ENCODE measurements around the gene TEC.
A peak's percentile ranks its signal among the peaks of the same experiment; 100 is the strongest.

The TEC gene

DNA sequence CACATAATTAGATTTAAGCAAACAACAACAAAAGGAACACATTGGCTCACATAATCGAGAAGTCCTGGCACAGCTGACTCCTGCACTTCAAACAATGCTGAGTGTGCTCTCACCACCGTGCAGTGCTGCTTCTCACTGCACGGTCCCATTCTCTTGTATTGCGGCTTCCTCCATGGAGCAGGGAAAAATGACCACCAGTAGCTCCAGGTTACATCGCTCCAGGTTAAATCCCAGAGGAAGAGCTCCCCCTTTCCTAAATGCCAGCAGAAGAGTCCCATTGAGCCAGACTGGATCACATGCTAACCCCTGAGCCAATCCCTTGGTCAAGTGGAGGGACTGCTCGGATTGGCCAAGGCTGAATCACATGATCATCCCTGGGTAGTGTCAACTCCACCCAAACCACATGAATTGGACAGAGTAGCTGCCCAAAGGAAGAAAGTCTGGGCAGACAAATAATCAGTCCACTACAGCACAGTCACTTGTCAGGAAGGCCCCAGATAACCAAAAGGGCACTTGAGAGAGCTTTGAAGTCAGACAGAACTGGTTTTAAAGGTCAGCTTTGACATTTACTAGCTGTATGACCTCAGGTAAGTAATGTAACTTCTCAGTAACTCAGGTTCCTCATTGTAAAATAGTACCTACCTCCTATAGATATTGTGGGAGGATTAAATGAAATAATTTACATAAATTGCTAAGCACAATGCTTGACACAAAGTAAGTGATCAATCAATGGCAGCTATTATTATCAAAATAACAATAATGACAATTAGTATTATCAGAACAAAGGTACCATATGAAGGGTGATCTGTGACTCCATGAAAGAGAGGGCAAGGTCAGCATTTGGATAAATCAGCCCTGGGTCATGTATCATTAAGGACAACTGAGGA, 14.3 kb downstream of the TEC start:
- Histone ChIP-seq H2AFZ (ENCODE audit: low read length) (no peak overlapping the region), H3K79me2 (ENCODE audit: insufficient read depth, low read length) (peaks cover 98% of the 10 kb centered on the region), H4K20me1 (ENCODE audit: insufficient read depth, low read length, poor library complexity, severe bottlenecking) (peaks cover 80% of the 10 kb centered on the region)

DNA sequence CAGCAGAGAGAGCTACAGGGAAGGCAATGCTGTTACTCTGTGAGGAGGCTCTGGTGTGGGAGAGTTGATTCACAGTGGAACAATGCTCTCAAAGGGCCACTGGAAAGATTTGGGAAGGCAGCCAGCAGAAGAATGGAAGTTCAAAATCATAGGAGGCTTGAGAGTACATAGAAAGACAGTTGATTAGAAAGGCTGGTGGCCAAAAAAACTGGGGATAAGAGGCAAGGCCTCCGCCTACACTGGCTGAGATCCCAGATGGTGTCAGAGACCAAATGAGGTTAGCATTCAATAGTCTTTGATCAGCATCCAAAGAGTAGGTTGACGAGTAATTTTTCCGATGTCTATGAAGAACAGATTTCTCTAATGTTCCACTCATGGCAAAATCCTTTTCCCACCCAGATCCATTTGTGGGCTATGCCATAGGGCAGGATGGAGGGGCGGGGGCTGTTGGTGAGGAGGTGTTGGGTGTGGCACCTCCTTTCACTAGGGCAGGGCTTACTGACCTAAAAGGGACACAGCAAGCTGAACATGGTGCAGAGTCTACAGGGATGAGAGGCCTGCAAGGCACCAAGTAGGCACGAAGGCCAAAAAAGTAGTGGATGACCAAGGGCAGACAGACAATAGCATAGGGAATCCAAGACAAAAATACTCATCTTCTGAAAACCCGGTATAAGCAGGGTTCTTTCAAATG, 15.1 kb downstream of the TEC start:
- TF ChIP-seq, protein P1, sequence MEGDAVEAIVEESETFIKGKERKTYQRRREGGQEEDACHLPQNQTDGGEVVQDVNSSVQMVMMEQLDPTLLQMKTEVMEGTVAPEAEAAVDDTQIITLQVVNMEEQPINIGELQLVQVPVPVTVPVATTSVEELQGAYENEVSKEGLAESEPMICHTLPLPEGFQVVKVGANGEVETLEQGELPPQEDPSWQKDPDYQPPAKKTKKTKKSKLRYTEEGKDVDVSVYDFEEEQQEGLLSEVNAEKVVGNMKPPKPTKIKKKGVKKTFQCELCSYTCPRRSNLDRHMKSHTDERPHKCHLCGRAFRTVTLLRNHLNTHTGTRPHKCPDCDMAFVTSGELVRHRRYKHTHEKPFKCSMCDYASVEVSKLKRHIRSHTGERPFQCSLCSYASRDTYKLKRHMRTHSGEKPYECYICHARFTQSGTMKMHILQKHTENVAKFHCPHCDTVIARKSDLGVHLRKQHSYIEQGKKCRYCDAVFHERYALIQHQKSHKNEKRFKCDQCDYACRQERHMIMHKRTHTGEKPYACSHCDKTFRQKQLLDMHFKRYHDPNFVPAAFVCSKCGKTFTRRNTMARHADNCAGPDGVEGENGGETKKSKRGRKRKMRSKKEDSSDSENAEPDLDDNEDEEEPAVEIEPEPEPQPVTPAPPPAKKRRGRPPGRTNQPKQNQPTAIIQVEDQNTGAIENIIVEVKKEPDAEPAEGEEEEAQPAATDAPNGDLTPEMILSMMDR (conservative IDR thresholded peaks at IDR 0.05; ENCODE audit: low read length) = no peak
- no peak for TF ChIP-seq EZH2phosphoT487 (IDR thresholded peaks at IDR 0.05; ENCODE audit: borderline replicate concordance)
- no peak overlapping the region for H3K4me3 ChIP-seq (ENCODE audit: low read length, poor library complexity, severe bottlenecking)
- peaks cover 3% of the 10 kb centered on the region; the same call in 1 of the 2 replicates for H3K36me3 ChIP-seq (ENCODE audit: insufficient read depth, low read length)
- peaks cover 98% of the 10 kb centered on the region for H3K79me2 ChIP-seq (ENCODE audit: insufficient read depth, low read length)
- H3K4me2 ChIP-seq (ENCODE audit: low read depth, low read length, poor library complexity, severe bottlenecking) = peak overlapping the region; percentile 23
- H4K20me1 ChIP-seq (ENCODE audit: insufficient read depth, low read length, poor library complexity, severe bottlenecking) = peaks cover 80% of the 10 kb centered on the region
- H3K9ac ChIP-seq (ENCODE audit: low read depth, low read length, poor library complexity, severe bottlenecking) = no peak overlapping the region
- H2AFZ ChIP-seq (ENCODE audit: low read length) = no peak overlapping the region
- peaks cover 62% of the 10 kb centered on the region for H3K4me1 ChIP-seq (ENCODE audit: insufficient read depth, low read length, poor library complexity, severe bottlenecking)
- no peaks in the 10 kb centered on the region; the same call in 1 of the 2 replicates for H3F3A ChIP-seq (ENCODE audit: low read depth)
- H3K9me3 ChIP-seq (ENCODE audit: insufficient read depth, low read depth, low read length) = no peaks in the 10 kb centered on the region
- no peaks in the 10 kb centered on the region for H3K27me3 ChIP-seq (ENCODE audit: insufficient read depth, low read length, poor library complexity, severe bottlenecking)
- no peaks in the 10 kb centered on the region for H3K9me2 ChIP-seq (replicated peaks; ENCODE audit: low read depth, low read length)

More for the DNA sequence above, 14.3 kb downstream of the TEC start:
- Histone ChIP-seq H3K9ac (ENCODE audit: low read depth, low read length, poor library complexity, severe bottlenecking) (no peak overlapping the region), H3F3A (ENCODE audit: low read depth) (no peaks in the 10 kb centered on the region; the same call in 1 of the 2 replicates), H3K4me2 (ENCODE audit: low read depth, low read length, poor library complexity, severe bottlenecking) (peak overlapping the region; percentile 23), H3K4me1 (ENCODE audit: insufficient read depth, low read length, poor library complexity, severe bottlenecking) (peaks cover 60% of the 10 kb centered on the region), H3K9me2 (replicated peaks; ENCODE audit: low read depth, low read length) (no peaks in the 10 kb centered on the region), H3K4me3 (ENCODE audit: low read length, poor library complexity, severe bottlenecking) (peak overlapping the region; percentile 7), H3K27me3 (ENCODE audit: insufficient read depth, low read length, poor library complexity, severe bottlenecking) (no peaks in the 10 kb centered on the region), H3K9me3 (ENCODE audit: insufficient read depth, low read depth, low read length) (no peaks in the 10 kb centered on the region), H3K36me3 (ENCODE audit: insufficient read depth, low read length) (peaks cover 3% of the 10 kb centered on the region; the same call in 1 of the 2 replicates)
- no peak for TF ChIP-seq EZH2phosphoT487 (IDR thresholded peaks at IDR 0.05; ENCODE audit: borderline replicate concordance)
- TF ChIP-seq, protein P1 (conservative IDR thresholded peaks at IDR 0.05; ENCODE audit: low read length) = no peak

DNA sequence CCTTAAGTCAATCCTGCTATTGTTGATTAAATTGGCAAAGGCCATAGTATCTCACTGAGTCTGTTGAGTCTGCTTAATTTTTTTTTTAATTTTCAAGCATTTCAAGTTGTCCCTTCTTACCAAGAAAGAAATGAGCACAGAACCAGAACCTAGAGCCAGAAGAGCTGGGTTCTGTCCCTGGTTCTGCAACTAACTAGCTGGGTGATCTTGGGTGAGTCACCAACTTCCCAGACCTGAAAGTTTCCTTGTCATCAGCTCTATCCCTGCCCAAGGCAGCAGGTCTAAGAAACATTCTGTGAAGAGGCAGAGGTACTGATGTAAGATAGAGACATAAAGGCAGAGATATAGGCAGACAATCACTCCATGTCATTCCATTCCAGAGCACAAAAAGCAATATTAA, 17.3 kb downstream of the TEC start:
- H3K36me3 ChIP-seq (ENCODE audit: insufficient read depth, low read length) = peaks cover 3% of the 10 kb centered on the region; the same call in 1 of the 2 replicates
- H4K20me1 ChIP-seq (ENCODE audit: insufficient read depth, low read length, poor library complexity, severe bottlenecking) = peaks cover 74% of the 10 kb centered on the region
- H3K9me2 ChIP-seq (replicated peaks; ENCODE audit: low read depth, low read length) = no peaks in the 10 kb centered on the region
- no peak overlapping the region for H3K4me3 ChIP-seq (ENCODE audit: low read length, poor library complexity, severe bottlenecking)
- no peaks in the 10 kb centered on the region for H3K27me3 ChIP-seq (ENCODE audit: insufficient read depth, low read length, poor library complexity, severe bottlenecking)
- TF ChIP-seq, protein P1 (conservative IDR thresholded peaks at IDR 0.05; ENCODE audit: low read length) = no peak
- TF ChIP-seq EZH2phosphoT487 (IDR thresholded peaks at IDR 0.05; ENCODE audit: borderline replicate concordance) = no peak
- peaks cover 98% of the 10 kb centered on the region for H3K79me2 ChIP-seq (ENCODE audit: insufficient read depth, low read length)
- no peak overlapping the region for H3K9ac ChIP-seq (ENCODE audit: low read depth, low read length, poor library complexity, severe bottlenecking)
- H3F3A ChIP-seq (ENCODE audit: low read depth) = no peaks in the 10 kb centered on the region
- no peaks in the 10 kb centered on the region for H3K9me3 ChIP-seq (ENCODE audit: insufficient read depth, low read depth, low read length)
- peaks cover 68% of the 10 kb centered on the region for H3K4me1 ChIP-seq (ENCODE audit: insufficient read depth, low read length, poor library complexity, severe bottlenecking)
- no peak overlapping the region for H3K4me2 ChIP-seq (ENCODE audit: low read depth, low read length, poor library complexity, severe bottlenecking)
- no peak overlapping the region for H2AFZ ChIP-seq (ENCODE audit: low read length)

Data from Loucy (cell line).